ENCODE data around the gene SEMA4G. TPM values are rescaled to one million over a fixed set of nuclear protein-coding genes. Genes with fewer than 3 reads are reported as not detected.

Gene SEMA4G
- polyA plus RNA-seq, 1 donor from 2014 or later = 1.7 TPM

DNA sequence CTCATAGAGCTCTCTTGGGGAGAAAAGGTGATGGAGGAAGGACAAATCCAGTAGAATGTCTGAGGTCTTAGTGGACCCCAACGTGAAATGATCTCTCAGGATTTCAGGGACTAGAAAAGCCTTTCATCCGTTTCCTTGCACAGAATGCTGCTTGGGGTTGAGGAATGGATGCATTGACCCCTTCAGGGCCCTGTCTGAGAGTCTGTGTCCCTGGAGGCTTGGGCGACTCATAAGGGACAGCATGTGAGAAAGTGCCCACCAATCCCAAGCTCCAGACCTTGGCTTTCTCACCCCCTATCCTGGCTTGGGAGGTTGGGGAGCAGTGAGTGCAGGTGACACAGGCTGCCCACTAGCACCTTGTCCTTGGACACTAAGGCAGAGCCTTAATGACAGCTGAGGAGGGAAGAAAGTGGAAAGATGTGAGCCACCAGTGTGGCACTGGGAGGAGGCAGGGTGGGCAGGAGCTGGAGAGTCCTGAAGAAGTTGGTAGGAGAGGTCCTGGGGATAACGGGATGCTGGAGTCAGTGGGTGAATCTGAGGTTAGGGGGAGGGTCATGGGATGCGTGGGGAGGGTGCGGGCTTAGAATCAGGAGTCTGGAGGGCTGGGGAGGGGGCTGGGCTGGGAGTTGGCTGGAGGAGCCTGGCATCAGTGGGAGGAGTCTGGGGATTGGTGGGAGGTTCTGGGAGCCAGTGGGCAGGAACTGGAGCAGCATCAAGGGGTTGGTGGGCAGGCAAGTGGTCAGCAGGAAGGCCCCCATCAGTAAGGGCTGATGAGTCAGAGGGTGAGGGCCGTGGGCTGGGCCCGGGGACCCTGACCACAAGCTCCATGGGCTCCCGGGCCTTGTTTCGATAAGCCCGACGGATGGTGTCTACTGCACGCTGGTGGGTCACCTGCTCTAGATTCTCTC is 38.9 kb downstream of the SEMA4G start:
- TF ChIP-seq CTCF (IDR thresholded peaks at IDR 0.05; ENCODE audit: poor library complexity, severe bottlenecking) (no peak), EZH2 (IDR thresholded peaks at IDR 0.05; ENCODE audit: borderline replicate concordance, insufficient read depth, low read length, poor library complexity, severe bottlenecking) (no peak), RAD21 (conservative IDR thresholded peaks at IDR 0.05) (no peak), SMC3 (conservative IDR thresholded peaks at IDR 0.05; ENCODE audit: poor library complexity) (no peak), MXI1 (conservative IDR thresholded peaks at IDR 0.05; ENCODE audit: poor library complexity, severe bottlenecking) (no peak), TAF1 (IDR thresholded peaks at IDR 0.05; ENCODE audit: low read depth) (no peak), EP300 (conservative IDR thresholded peaks at IDR 0.05; ENCODE audit: poor library complexity, severe bottlenecking) (no peak), POLR2AphosphoS5 (IDR thresholded peaks at IDR 0.05) (no peak)
- TF ChIP-seq, protein P1, sequence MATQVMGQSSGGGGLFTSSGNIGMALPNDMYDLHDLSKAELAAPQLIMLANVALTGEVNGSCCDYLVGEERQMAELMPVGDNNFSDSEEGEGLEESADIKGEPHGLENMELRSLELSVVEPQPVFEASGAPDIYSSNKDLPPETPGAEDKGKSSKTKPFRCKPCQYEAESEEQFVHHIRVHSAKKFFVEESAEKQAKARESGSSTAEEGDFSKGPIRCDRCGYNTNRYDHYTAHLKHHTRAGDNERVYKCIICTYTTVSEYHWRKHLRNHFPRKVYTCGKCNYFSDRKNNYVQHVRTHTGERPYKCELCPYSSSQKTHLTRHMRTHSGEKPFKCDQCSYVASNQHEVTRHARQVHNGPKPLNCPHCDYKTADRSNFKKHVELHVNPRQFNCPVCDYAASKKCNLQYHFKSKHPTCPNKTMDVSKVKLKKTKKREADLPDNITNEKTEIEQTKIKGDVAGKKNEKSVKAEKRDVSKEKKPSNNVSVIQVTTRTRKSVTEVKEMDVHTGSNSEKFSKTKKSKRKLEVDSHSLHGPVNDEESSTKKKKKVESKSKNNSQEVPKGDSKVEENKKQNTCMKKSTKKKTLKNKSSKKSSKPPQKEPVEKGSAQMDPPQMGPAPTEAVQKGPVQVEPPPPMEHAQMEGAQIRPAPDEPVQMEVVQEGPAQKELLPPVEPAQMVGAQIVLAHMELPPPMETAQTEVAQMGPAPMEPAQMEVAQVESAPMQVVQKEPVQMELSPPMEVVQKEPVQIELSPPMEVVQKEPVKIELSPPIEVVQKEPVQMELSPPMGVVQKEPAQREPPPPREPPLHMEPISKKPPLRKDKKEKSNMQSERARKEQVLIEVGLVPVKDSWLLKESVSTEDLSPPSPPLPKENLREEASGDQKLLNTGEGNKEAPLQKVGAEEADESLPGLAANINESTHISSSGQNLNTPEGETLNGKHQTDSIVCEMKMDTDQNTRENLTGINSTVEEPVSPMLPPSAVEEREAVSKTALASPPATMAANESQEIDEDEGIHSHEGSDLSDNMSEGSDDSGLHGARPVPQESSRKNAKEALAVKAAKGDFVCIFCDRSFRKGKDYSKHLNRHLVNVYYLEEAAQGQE (IDR thresholded peaks at IDR 0.05; ENCODE audit: borderline replicate concordance) = no peak
- no peak overlapping the region for H3K27ac ChIP-seq (ENCODE audit: low read length)
- no peak overlapping the region for H3K9ac ChIP-seq (ENCODE audit: low read length)

GRCh38 chr10:101008823-101009423 is 39.6 kb downstream of the SEMA4G start:
- H3K27ac ChIP-seq (ENCODE audit: low read length) = no peak overlapping the region
- TF ChIP-seq EP300 (conservative IDR thresholded peaks at IDR 0.05; ENCODE audit: poor library complexity, severe bottlenecking) (no peak), EZH2 (IDR thresholded peaks at IDR 0.05; ENCODE audit: borderline replicate concordance, insufficient read depth, low read length, poor library complexity, severe bottlenecking) (no peak), RAD21 (conservative IDR thresholded peaks at IDR 0.05) (no peak), MXI1 (conservative IDR thresholded peaks at IDR 0.05; ENCODE audit: poor library complexity, severe bottlenecking) (no peak), POLR2AphosphoS5 (IDR thresholded peaks at IDR 0.05) (no peak), CTCF (IDR thresholded peaks at IDR 0.05; ENCODE audit: poor library complexity, severe bottlenecking) (no peak), SMC3 (conservative IDR thresholded peaks at IDR 0.05; ENCODE audit: poor library complexity) (no peak), TAF1 (IDR thresholded peaks at IDR 0.05; ENCODE audit: low read depth) (no peak)
- TF ChIP-seq, protein P1 (IDR thresholded peaks at IDR 0.05; ENCODE audit: borderline replicate concordance) = no peak

More for the DNA sequence above, 38.9 kb downstream of the SEMA4G start:
- H3K36me3 ChIP-seq (ENCODE audit: insufficient read depth, low read length) = no peaks in the 10 kb centered on the region
- H3K4me2 ChIP-seq (ENCODE audit: low read length) = no peak overlapping the region
- no peaks in the 10 kb centered on the region for H3K27me3 ChIP-seq (ENCODE audit: insufficient read depth, low read depth, low read length)
- H3K9me2 ChIP-seq (ENCODE audit: insufficient read depth, low read length) = no peaks in the 10 kb centered on the region
- H3K9me3 ChIP-seq (ENCODE audit: low read length) = no peaks in the 10 kb centered on the region
- H3K79me2 ChIP-seq (replicated peaks; ENCODE audit: insufficient read depth, low read length) = peaks cover 2% of the 10 kb centered on the region
- H3F3A ChIP-seq (ENCODE audit: insufficient read depth, low read length, poor library complexity, severe bottlenecking) = no peaks in the 10 kb centered on the region
- no peaks in the 10 kb centered on the region for H4K20me1 ChIP-seq (ENCODE audit: insufficient read depth)
- H2AFZ ChIP-seq (ENCODE audit: low read depth, low read length) = no peak overlapping the region
- H3K4me3 ChIP-seq (ENCODE audit: low read length) = no peak overlapping the region

More at GRCh38 chr10:101008823-101009423, 39.6 kb downstream of the SEMA4G start:
- Histone ChIP-seq H3K9me2 (ENCODE audit: insufficient read depth, low read length) (no peaks in the 10 kb centered on the region), H3K4me2 (ENCODE audit: low read length) (no peak overlapping the region), H3K9me3 (ENCODE audit: low read length) (no peaks in the 10 kb centered on the region), H2AFZ (ENCODE audit: low read depth, low read length) (no peak overlapping the region), H3K4me3 (ENCODE audit: low read length) (no peak overlapping the region), H3F3A (ENCODE audit: insufficient read depth, low read length, poor library complexity, severe bottlenecking) (no peaks in the 10 kb centered on the region), H3K79me2 (replicated peaks; ENCODE audit: insufficient read depth, low read length) (no peaks in the 10 kb centered on the region), H4K20me1 (ENCODE audit: insufficient read depth) (no peaks in the 10 kb centered on the region), H3K27me3 (ENCODE audit: insufficient read depth, low read depth, low read length) (no peaks in the 10 kb centered on the region), H3K36me3 (ENCODE audit: insufficient read depth, low read length) (no peaks in the 10 kb centered on the region), H3K9ac (ENCODE audit: low read length) (no peak overlapping the region)
